ENCODE results near the gene ZBTB40.

ZBTB40 gene

DNA sequence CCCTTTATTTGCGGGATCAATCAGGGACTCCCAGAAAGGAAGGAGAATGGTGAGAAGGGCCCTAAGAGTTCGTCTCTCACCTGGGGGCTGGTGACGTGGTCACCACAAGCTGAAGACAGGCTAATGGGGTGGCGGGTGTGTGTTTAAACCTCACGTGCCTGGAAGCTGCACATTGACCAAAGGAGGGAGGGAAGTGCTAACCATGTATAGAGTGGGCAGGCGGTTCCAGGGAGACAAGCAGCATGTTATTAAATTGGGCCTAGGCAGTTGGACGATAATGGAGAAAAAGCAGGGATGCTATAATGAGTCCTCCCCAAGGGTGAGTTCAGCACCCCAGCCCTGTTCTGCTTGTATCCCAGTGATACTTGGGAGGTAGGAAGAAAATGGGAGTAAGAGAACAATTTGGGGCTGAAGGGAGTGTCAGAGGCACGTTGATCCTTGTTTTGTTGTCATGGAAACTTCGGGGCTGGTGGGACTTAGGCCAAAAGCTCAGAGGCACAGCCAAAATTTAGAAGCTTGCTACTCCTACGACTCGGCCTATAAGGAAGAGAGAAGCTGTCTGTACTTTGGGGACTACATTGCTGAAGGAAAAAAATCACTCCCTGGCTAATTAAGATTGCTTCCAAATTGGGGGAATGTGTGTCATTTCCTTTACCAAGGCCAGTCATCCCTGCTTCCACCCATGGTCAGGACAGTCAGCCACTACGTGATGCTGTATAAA lies 78.4 kb downstream of the ZBTB40 start:
- no peak for DNase-seq (ENCODE audit: low read depth in 2 of 2, low spot score in 1 of 2)

DNA sequence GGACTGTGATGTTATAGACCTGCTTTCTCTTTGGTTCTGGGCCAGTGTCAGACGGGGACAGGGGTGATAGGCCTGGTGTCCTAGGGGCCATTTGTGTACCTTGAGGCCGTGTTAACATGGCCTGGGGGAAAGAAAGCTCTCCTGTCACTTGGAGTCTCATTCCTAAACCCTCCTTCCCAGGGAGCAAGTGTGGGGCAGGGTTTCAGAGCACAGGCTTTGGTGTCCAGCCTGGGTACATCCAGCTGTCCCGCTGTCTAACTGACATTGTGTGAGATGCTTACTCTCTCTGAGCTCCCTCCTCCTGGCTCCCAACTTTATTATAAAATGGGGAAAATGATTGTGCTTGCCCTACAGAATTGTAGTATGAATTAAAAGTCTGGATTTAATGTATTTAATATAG lies 79.1 kb downstream of the ZBTB40 start:
- no peak for DNase-seq (ENCODE audit: low read depth in 2 of 2, low spot score in 1 of 2)

DNA sequence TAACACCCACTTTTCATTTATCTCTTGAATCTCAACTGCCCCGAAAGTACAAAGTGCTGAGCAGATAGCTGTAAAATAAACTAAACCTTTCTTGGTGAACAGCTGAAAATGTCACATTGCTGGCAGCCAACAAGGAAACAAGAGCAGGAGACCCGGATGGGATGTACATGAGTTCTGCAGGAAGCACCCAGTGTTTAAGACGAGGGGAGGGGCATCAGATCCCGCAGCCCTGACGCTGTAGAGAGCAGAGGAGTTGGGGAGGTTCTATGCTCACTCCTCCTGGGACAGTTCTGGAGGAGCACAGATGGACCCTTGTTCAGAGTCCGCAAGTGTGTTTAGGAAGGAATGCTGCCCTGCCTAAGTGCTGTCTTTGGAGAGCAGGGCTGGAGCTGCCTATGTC lies 79.6 kb downstream of the ZBTB40 start:
- DNase-seq (ENCODE audit: low read depth in 2 of 2, low spot score in 1 of 2), result no peak

DNA sequence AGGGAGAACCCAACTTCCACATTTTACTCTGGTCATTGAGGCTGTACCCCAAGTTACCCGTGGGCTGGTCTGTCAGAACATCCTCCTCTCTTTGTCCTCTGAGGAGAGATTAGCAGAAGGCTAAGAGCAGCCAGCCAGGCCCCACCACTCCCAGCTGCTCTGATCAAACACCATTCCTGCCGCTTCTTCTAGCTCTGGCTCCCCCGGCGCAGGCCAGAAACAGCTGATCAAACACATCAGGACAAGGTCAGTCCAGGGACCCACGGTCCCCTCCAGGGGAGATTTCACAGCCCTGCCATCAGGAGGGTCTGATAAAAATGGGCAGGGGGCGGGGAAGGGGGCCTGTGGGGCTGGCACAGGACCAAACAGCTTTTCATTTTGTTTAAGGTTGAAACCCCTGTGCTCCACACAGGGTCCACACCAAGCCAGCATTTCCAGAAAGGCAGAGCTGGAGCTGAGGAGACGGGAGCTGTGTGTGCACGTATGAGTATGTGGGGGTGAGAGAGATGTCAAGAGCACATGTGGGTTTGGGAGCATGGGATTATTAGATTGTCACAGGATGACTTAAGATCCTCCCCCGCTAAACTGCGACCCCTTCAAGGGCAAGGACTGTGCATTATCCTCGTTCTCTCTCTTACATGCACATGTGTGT lies 81.7 kb downstream of the ZBTB40 start:
- no peak for DNase-seq (ENCODE audit: low read depth in 2 of 2, low spot score in 1 of 2)

DNA sequence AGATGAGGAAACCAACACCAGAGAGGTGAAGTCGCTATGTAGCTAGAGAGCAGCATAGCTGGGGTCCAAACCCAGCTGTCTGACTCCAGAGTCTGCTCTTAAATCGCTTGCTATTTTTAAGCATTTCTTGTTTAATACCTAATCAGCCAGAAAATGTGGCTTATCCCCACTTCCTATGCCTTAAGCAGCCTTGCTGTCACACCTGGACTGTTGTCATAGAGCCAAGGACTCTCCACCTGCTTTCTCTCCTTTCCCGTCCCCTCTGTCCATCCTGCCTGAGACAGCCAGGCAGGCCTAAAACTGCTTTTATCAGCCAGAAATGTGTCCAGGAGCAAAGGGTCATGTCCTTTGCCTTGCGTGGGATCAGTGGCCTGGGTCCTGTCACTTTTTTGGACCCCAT lies 83.3 kb downstream of the ZBTB40 start:
- no peak for DNase-seq (ENCODE audit: low read depth in 2 of 2, low spot score in 1 of 2)

- no peak for DNase-seq (ENCODE audit: low read depth in 2 of 2, low spot score in 1 of 2)
These were observed 83.7 kb downstream of the ZBTB40 start for GRCh38 chr1:22535399-22535798.

- no peak for DNase-seq (ENCODE audit: low read depth in 2 of 2, low spot score in 1 of 2)
These were observed 84.9 kb downstream of the ZBTB40 start for GRCh38 chr1:22536506-22536905.

- DNase-seq (ENCODE audit: low read depth in 2 of 2, low spot score in 1 of 2), result no peak
These were observed 85.9 kb downstream of the ZBTB40 start for GRCh38 chr1:22537441-22538139.

GRCh38 chr1:22539510-22540118 lies 88.0 kb downstream of the ZBTB40 start:
- no peak for DNase-seq (ENCODE audit: low read depth in 2 of 2, low spot score in 1 of 2)

DNA sequence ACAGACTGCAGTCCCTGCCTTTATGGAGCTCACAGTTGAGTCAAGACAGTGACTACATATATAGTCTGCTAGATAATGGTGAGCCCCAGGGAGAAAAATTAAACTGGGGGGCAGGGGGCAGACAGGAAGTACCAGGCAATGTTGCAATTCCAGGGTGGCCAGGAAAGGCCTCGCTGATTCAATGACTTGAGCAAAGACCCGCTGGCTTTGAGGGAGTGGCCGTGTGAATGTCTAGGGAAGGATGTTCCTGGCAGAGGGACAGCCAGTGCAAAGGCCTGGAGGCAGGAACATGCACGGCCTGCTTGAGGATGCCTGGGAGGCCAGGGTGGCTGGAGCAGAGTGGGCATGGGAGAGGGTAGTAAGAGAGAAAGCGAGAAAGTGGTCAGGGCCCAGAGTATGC lies 88.7 kb downstream of the ZBTB40 start:
- DNase-seq (ENCODE audit: low read depth in 2 of 2, low spot score in 1 of 2), result no peak

DNA sequence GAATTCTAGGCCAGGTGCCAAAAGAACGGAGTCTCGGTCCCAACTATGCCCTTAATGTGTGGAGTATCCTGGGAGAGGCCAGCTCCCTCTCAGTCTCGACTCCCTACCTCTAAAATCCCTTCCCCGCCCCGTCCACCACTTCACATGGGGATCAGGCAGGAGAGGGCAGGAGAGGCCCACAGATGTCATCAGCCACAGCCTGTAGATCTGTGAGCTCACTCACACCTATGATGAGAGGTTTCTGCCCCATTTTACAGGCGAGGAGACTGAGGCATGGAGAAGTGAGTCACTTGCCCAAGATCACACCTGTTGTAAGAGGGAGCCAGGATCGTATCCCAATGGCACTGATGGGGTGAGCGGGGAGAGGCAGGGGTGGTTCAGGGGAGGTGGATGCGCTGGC lies 91.2 kb downstream of the ZBTB40 start:
- DNase-seq (ENCODE audit: low read depth in 2 of 2, low spot score in 1 of 2), result no peak

DNA sequence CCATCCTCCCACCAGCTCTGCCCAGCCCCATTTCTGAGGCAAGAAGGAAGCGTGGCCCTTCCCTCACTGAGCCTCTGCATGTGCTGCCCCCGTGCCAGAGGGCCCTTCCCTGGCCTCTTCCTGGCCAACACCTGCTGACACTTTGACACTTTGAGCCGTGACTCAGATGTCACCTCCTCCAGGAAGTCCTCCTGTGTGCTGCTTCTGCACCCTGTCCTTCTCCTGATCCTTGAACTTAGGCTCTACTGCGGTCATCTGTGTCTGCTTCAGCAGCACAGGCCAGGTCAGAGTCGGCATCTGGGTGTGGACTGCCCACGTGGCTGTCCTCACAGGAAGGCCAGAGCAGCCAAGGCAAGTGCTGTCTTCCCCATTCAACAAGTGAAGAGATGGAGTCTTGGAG lies 92.0 kb downstream of the ZBTB40 start:
- no peak for DNase-seq (ENCODE audit: low read depth in 2 of 2, low spot score in 1 of 2)

- DNase-seq (ENCODE audit: low read depth in 2 of 2, low spot score in 1 of 2), result no peak
These were observed 93.0 kb downstream of the ZBTB40 start for GRCh38 chr1:22544606-22545005.

GRCh38 chr1:22545141-22545540 lies 93.5 kb downstream of the ZBTB40 start:
- DNase-seq (ENCODE audit: low read depth in 2 of 2, low spot score in 1 of 2), result no peak

DNA sequence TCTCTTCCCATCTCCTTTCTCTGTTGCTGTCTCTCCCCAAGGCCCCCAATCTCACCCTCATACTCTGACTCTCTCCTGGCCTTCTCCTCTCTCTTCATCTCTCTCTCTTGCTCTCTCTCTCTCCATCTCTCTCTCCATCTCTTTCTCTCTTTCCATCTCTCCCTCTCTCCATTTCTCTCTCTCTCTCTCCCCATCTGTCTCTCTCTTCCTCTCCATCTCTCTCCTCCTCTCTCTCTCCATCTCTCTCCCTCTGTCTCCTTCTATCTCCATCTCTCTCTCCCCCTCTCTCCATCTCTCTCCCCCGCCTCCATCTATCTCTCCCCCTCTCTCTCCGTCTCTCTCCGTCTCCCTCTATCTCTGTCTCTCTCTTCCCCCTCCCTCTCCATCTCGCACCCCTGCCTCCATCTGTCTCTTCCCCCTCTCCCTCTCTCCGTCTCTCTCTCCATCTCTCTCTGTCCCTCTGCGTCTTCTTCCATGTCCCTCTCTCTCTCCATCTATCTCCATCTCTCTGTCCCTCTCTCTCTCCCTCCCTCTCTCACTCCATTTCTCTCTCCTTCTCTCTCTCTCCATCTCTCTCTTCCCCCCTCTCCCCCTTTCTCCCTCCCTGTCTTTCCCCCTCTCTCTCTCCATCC lies 95.7 kb downstream of the ZBTB40 start:
- no peak for DNase-seq (ENCODE audit: low read depth in 2 of 2, low spot score in 1 of 2)

GRCh38 chr1:22547818-22548462 lies 96.3 kb downstream of the ZBTB40 start:
- DNase-seq (ENCODE audit: low read depth in 2 of 2, low spot score in 1 of 2), result no peak

DNA sequence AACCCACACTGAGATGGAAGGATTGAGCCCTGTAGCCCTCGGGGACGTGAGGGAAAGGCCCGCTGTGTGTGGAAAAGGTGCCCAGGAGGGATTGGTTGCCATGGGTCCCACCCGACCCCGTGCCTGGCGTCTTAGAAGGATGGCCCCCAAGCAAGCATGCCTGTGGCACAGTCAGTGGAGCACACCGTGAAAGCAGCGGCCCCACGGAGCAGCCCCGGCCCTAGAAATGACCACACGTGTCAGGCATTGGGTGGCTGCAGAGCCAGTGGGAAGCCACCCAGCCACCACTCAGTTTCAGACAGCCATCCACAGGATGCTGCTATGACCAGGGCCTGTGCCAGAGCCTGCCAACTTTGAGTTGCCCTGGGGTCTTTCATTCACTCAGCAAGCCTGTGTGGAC lies 98.4 kb downstream of the ZBTB40 start:
- no peak for DNase-seq (ENCODE audit: low read depth in 2 of 2, low spot score in 1 of 2)

DNA sequence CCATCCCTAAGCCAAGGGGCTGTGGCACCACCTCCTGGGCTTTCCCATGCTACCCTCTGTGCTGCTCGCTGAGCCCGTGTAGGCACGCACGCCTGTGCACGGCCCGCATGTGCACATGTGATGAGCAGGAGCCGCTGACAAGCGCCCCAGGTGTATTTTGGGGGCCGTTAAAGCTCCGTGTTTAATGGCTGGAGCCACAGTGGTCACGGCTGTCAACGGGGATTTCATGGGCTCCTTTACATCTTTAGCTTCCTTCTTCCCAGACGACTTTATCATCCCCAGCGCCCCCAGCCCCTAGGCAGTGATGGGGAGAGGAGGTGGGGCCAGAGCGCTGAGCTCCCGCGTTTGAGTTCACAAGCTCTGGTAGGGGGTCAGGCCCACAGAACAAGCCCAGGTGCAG lies 99.9 kb downstream of the ZBTB40 start:
- no peak for DNase-seq (ENCODE audit: low read depth in 2 of 2, low spot score in 1 of 2)

DNA sequence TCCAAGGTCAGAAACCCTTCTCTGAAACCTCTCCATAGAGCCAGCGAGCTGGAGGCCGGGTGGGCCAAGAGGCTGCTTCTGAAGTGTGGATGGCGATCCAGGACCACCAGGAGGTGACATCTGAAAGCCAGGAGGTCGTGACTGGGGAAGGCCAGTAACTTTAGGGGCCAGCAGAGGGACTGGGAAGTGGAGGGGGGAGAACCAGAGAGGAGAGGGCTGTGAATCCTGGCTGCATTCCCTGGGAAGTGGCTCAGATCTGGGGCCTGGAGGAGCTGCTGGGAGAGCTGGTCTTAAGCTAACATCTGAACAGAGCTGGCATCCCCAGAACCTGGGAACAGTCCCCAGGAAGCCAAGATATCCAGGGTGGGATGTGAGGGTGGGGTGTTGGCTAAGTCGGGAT lies 100.4 kb downstream of the ZBTB40 start:
- no peak for DNase-seq (ENCODE audit: low read depth in 2 of 2, low spot score in 1 of 2)

GRCh38 chr1:22553104-22553880 lies 101.6 kb downstream of the ZBTB40 start:
- DNase-seq (ENCODE audit: low read depth in 2 of 2, low spot score in 1 of 2), result no peak
